HepG2 (cell line): Measurements from ENCODE around the gene CALCB. TPM values are rescaled to one million over a fixed set of nuclear protein-coding genes. Genes with fewer than 3 reads are reported as not detected.

Source experiments
- CSRNP2 ChIP-seq: sonication (generic); formaldehyde crosslinking; conservative IDR thresholded peaks from 2 replicates; pipeline ENCODE4 v1.8.0; 2022; ENCODE audit warnings: low read depth, missing genetic modification reagents
- GABPA ChIP-seq, 2 experiments: IDR thresholded peaks; 2 replicates each; pipeline ENCODE4 v1.6.1; 2011 to 2016; ENCODE audit warnings: low read depth in 2 of 2, low read length in 1 of 2, missing biosample characterization in 1 of 2, missing genetic modification characterization in 1 of 2
- HCFC1 ChIP-seq: fragments of 150-350 bp; IDR thresholded peaks from 2 replicates; pipeline ENCODE4 v1.6.1; 2014; ENCODE audit warnings: low read depth, low read length
- IKZF1 ChIP-seq: fragments of 450-650 bp; IDR thresholded peaks from 2 replicates; pipeline ENCODE4 v1.7.1; 2016
- MBD4 ChIP-seq: IDR thresholded peaks from 2 replicates; pipeline ENCODE4 v1.6.1; 2012; ENCODE audit warnings: low read length, inconsistent platforms, borderline replicate concordance
- MIXL1 ChIP-seq: IDR thresholded peaks from 2 replicates; pipeline ENCODE4 v1.6.1; 2016
- MYC ChIP-seq: sonication (generic); formaldehyde crosslinking; IDR thresholded peaks from 2 replicates; pipeline ENCODE4 v1.9.0; 2021; ENCODE audit warnings: missing genetic modification reagents, borderline replicate concordance
- PCBP2 ChIP-seq: fragments of 200-400 bp; formaldehyde crosslinking; optimal IDR thresholded peaks from 2 replicates; pipeline ENCODE3; 2018; ENCODE audit warnings: low read length, low read depth; ENCODE audit not compliant: poor library complexity, severe bottlenecking
- SALL1 ChIP-seq: sonication (generic); formaldehyde crosslinking; IDR thresholded peaks from 2 replicates; pipeline ENCODE4 v1.8.0; 2022; ENCODE audit warnings: mild to moderate bottlenecking, missing genetic modification reagents
- SETDB1 ChIP-seq: sonication (generic); formaldehyde crosslinking; IDR thresholded peaks from 2 replicates; pipeline ENCODE4 v1.5.1; 2020; ENCODE audit warnings: missing genetic modification reagents, mild to moderate bottlenecking, borderline replicate concordance
- SIN3B ChIP-seq: fragments of 150-350 bp; IDR thresholded peaks from 2 replicates; pipeline ENCODE4 v1.6.1; 2014; ENCODE audit warnings: low read length
- ZNF280D ChIP-seq: sonication (generic); formaldehyde crosslinking; IDR thresholded peaks from 2 replicates; pipeline ENCODE4 v1.5.1; 2020; ENCODE audit warnings: mild to moderate bottlenecking, missing genetic modification reagents
- ZNF570 ChIP-seq: sonication (generic); formaldehyde crosslinking; IDR thresholded peaks from 2 replicates; pipeline ENCODE4 v1.4.0; 2020; ENCODE audit warnings: mild to moderate bottlenecking, missing genetic modification reagents, borderline replicate concordance
- ZNF749 ChIP-seq: sonication (generic); formaldehyde crosslinking; IDR thresholded peaks from 2 replicates; pipeline ENCODE4 v1.8.0; 2022; ENCODE audit warnings: mild to moderate bottlenecking, missing genetic modification reagents, moderate library complexity, borderline replicate concordance
- ZNF773 ChIP-seq: sonication (generic); formaldehyde crosslinking; IDR thresholded peaks from 2 replicates; pipeline ENCODE4 v1.4.0; 2020; ENCODE audit warnings: missing genetic modification reagents, borderline replicate concordance
- ZNF792 ChIP-seq: IDR thresholded peaks from 2 replicates; pipeline ENCODE4 v1.6.1; 2016
- polyA plus RNA-seq, 8 experiments: library from polyadenylated mRNA; depleted of rRNA in 3 of 8; stranded (reverse) in 7 of 8; unstranded in 1 of 8; fragments of >200 nt; fragmentation: Illumina TruSeq in 4 of 8; extraction: Trizol in 4 of 8; gene quantifications; 2 replicates each; pipeline versions ENCODE4 v1.2.1 to v1.2.3, GENCODE V29; 2011 to 2016; ENCODE audit warnings: low read depth in 4 of 8, missing spikeins in 1 of 8, mixed read lengths in 1 of 8; ENCODE audit not compliant: insufficient read depth in 1 of 8
- total RNA-seq, 5 experiments: library from RNA; depleted of rRNA; stranded (reverse); fragments of >200 nt; fragmentation: Illumina TruSeq; extraction: Trizol; gene quantifications; 2 replicates each; pipeline ENCODE4 v1.2.3, GENCODE V29; 2016; ENCODE audit warnings: low read depth in 1 of 5
- TF ChIP-seq, protein P1 (sequence below): sonication (generic); formaldehyde crosslinking; conservative IDR thresholded peaks from 2 replicates; pipeline ENCODE4 v1.5.0; 2020; ENCODE audit warnings: missing genetic modification reagents
- TF ChIP-seq, protein P2 (sequence below): sonication (generic); formaldehyde crosslinking; IDR thresholded peaks from 2 replicates; pipeline ENCODE4 v1.4.0; 2020; ENCODE audit warnings: missing genetic modification reagents
- TF ChIP-seq, protein P3 (sequence below): sonication (generic); formaldehyde crosslinking; IDR thresholded peaks from 2 replicates; pipeline ENCODE4 v1.4.0; 2020; ENCODE audit warnings: mild to moderate bottlenecking, missing genetic modification reagents

Gene CALCB
- total and polyA plus RNA-seq, 2 of the 13 experiments (the other 11 are each of a cell fraction or from before 2014, with no cell fraction given): not detected

DNA sequence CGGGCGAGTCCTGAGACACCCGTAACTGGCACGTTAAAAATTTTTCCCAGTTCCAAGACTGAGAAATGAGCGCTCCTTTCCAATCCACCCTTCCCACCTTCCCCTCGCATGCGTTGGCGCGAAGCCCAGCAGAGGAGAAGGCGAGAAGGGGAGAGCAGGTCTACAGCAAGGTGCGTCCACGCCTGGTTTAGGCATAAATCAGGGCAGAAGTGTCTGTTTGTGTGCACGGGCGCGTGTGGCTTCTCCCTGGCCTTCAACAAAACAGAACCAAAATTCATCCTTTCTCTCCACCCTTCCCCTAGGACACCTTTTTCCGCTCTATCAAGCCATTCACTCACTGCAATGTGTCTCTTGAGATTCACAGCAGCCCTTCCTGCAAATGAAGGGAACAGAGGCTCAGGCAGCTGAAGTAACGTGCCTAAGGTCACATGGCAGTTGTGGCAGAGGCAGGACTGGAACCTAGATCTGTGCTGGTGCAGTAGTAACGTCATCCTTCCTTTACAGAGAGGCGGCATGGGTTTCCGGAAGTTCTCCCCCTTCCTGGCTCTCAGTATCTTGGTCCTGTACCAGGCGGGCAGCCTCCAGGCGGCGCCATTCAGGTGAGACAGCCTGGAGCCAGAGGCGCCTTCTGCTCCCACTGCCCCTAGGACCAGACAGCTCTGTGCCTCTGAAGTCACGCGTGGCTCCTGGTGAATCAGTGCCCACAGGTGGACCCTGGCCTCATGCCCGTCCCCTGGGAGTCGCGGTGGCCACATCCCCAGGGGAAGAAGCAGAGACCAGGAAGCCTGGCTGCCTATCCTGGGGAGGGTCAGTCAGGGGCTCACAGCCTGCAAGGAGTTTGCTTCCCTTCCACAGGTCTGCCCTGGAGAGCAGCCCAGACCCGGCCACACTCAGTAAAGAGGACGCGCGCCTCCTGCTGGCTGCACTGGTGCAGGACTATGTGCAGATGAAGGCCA lies 1.1 kb downstream of the CALCB start (continued):
- TF ChIP-seq, protein P1, sequence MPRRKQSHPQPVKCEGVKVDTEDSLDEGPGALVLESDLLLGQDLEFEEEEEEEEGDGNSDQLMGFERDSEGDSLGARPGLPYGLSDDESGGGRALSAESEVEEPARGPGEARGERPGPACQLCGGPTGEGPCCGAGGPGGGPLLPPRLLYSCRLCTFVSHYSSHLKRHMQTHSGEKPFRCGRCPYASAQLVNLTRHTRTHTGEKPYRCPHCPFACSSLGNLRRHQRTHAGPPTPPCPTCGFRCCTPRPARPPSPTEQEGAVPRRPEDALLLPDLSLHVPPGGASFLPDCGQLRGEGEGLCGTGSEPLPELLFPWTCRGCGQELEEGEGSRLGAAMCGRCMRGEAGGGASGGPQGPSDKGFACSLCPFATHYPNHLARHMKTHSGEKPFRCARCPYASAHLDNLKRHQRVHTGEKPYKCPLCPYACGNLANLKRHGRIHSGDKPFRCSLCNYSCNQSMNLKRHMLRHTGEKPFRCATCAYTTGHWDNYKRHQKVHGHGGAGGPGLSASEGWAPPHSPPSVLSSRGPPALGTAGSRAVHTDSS (CRISPR knock-in tag): no peak
- TF ChIP-seq, protein P2, sequence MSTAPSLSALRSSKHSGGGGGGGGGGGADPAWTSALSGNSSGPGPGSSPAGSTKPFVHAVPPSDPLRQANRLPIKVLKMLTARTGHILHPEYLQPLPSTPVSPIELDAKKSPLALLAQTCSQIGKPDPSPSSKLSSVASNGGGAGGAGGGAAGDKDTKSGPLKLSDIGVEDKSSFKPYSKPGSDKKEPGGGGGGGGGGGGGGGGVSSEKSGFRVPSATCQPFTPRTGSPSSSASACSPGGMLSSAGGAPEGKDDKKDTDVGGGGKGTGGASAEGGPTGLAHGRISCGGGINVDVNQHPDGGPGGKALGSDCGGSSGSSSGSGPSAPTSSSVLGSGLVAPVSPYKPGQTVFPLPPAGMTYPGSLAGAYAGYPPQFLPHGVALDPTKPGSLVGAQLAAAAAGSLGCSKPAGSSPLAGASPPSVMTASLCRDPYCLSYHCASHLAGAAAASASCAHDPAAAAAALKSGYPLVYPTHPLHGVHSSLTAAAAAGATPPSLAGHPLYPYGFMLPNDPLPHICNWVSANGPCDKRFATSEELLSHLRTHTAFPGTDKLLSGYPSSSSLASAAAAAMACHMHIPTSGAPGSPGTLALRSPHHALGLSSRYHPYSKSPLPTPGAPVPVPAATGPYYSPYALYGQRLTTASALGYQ (CRISPR knock-in tag): no peak
- no peak for TF ChIP-seq MIXL1 (CRISPR knock-in tag)
- no peak for TF ChIP-seq IKZF1
- TF ChIP-seq CSRNP2: no peak
- TF ChIP-seq HCFC1: no peak
- no peak for TF ChIP-seq PCBP2
- TF ChIP-seq, protein P3, sequence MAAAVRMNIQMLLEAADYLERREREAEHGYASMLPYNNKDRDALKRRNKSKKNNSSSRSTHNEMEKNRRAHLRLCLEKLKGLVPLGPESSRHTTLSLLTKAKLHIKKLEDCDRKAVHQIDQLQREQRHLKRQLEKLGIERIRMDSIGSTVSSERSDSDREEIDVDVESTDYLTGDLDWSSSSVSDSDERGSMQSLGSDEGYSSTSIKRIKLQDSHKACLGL (CRISPR knock-in tag): no peak
- TF ChIP-seq ZNF792 (CRISPR knock-in tag): no peak
- no peak for TF ChIP-seq ZNF749 (CRISPR knock-in tag)
- no peak for TF ChIP-seq MBD4
- TF ChIP-seq SIN3B: no peak
- TF ChIP-seq SETDB1 (CRISPR knock-in tag): no peak
- TF ChIP-seq MYC (CRISPR knock-in tag): peak; percentile 28; the same call in 1 of the 2 replicates
- TF ChIP-seq ZNF773 (CRISPR knock-in tag): no peak
- no peak for TF ChIP-seq ZNF280D (CRISPR knock-in tag)
- TF ChIP-seq SALL1 (CRISPR knock-in tag): peak; percentile 38; the same call in 1 of the 2 replicates
- no peak for TF ChIP-seq GABPA (IDR thresholded peaks at IDR 0.05; ENCODE audit: low read depth, low read length)
- TF ChIP-seq GABPA (CRISPR knock-in tag; IDR thresholded peaks at IDR 0.05; ENCODE audit: low read depth): peak; percentile 72
- no peak for TF ChIP-seq ZNF570
